Effector CD8-positive, alpha-beta T cell (primary cell): Measurements from ENCODE around the gene ZBTB20.

Experiments
- DNase-seq: peaks from one replicate; lab custom pipeline; 2025; lab: John Stamatoyannopoulos, UW

The ZBTB20 gene

DNA sequence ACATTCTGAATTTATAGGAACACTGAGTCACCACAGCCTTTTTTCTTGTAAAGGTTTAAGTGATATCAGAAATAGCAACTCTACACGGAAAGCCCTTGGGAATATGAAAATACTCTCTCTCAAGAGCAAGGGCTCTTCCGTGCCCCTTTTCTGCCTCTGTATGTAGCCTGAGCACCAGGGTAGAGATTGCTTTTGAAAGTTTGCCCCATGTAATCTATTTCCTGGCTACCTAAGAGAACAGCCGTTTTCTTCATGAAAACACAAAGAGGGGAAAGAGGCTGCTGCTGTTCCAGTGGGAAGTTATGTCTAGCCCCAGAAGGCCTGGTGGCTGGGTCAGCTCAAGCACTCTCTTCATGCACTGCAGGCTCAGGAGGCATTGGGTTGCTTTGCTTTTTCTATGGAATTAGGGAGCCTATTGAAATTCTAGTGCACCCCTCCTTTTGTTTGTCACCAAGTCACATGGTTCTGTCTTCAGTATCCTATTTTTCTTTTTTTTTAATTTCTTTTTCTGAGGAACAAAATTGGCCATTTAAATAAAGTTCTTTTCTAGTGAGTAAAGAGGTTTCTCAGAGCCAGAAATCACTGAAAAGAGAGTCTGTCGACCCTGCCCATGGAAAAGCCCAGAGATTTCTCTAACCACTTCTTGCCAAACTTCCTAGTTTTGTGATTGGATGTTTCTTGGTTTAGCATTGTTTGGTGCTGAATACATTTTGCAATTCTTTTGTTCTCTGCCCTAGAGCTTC is 813.7 kb downstream of the ZBTB20 start:
- no peak for DNase-seq

DNA sequence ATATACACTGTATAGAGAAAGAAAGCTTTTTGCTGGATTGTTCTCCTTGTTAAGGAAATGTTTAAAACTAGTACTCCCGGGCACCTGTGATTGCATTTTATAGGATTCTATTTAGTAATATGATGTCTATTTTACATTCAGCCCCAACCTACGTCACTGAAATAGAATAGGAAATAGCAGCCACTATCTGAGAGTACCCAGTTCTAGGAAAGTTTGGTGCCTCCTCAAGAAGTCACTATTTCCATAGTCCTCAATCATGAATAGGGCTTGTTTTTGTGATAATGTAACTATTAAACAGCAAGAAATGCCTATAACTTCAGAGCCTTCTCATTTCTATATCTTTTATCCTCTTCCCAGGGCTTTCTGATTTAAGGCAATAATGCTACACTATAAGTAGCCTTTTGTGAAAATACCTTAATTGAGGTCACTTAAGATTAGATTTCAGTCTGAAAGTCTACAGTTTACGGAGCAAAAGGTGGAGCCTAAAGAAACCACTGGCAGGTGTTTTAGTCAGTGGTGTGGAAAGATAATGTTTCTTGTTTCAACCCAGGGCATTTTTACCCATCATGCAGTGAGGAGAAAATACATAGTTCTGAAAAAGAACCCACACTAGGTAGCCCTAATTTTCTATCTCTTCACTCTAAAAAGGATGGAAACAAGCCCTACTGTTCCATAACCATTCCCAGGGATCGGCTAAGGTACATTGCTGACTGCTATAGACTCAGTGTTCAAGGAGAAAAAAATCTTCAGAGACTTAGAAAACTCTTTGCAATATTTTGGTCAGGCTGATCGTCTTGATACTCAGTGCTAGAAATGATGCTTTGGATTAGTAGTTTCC is 814.5 kb downstream of the ZBTB20 start:
- DNase-seq = no peak

DNA sequence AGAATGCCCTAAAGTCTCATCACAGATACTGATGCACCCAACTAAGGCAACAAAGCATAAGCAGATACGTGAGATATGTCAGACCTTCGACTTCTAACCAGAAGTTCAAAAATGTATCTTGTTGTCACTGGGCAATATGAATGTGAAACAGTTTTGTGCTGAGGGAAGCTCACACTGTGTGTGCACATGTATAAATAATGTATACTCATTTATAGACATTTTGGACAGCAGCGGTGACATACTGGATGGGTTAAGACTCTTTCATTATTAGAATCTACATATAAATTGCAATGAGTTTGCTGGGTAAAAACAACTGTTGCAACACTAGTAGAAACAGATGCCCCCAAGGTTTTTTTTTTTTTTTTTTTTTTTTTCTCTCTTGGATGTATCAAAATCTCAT is 815.4 kb downstream of the ZBTB20 start:
- no peak for DNase-seq

DNA sequence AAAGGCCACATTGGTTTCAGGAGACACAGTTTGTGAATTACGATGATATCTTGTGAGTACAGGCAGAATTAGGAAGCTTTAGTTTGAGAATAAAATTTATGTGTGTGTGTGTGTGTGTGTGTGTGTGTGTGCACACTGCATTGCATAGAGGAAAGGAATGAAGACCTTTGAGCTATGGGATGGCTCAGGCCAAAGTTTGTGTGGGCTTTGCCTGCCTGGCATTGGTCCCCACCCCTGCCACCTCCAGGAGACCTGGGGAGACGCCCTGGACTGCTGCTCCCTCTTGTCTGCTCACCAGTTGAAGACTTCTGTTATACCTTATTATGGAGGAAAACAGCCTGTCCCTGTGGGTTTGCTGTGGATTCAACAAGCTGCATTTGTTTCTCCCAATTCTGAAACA is 816.1 kb downstream of the ZBTB20 start:
- DNase-seq = no peak

DNA sequence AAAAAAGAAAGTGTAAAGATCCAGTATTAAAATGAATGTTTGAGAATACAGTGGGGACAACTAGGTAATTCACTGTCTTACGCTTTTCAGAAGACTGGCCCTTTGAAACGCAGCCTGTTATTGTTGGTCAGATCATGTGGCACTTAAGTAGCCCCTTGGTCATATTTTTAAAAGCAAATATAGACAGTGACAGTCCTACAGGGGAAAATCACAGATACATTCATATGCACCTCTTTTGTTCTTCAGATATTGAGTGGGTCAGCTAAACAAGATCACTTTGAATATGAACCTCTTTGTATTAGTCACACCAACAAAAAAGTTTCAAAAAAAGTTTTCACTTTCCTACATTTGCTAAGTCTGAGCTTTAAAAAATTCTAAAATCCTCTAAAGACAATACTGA is 817.3 kb downstream of the ZBTB20 start:
- no peak for DNase-seq

DNA sequence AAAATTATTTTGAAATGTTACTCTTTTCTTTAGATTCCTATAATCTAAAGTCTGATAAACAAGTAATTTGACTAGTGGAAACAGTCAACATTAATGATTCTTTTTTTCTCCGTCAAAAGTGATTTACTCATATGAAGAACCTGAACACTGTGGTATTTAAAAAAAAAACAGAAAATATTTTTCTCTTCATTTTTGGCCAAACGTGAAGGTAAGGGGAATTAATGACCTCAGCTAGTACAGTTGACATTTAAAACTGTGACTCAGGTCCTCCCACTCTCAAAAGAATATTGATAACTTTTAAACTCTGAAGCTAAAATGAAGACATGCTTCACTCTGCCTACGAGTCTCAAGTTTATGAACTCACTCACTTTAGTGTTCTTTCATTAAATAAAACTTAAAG is 818.7 kb downstream of the ZBTB20 start:
- no peak for DNase-seq

DNA sequence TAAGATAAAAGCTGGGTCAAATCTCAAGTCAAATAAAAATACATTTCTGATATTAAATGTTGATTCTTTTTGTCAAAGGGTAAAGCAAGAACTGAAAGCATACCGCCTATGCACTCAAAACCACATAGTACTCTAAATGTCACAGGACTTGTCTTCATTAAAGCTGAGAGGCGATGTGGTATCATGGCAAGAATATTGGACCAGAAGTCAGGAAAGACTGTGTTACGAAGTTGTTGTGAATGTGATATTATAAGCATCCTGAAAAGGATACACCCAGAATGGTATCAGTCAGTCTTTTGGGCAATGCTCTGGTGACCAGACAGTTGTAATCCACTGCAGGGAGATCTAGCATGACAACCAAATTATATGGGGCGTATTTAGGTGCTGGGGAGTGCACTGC is 819.4 kb downstream of the ZBTB20 start:
- no peak for DNase-seq

DNA sequence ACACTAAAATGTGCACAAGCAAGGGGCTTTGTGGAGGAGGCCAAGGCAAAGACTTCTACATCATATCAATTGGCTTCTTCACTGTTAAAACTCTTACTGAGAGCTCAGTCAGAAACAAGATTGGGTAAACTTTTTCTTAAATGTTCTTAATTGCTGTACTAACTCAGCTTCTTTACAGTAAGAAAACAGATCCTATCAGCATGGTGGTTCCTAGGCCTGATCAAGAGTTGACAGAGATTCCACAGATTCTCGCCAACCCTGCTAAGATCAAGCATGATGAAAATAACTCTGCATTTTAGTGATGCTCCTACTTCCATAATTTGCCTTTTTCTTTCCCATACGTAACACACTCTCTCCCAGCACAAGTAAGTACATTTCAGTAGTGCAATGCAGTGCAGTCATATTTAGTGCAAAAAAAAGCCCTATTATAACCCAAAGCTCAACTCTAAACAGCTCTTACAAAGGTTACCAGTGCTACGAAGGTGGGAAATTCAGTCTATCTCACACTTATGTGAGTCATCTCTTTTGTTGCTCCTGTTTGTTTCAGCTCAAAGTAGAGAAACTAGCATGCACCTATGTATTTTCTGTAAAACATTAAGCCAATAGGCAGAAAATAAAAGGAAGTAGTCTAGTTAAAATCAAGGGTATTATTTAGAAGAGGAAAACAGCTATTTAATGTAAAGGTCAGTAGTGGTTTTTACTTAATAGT is 823.4 kb downstream of the ZBTB20 start:
- DNase-seq = no peak

DNA sequence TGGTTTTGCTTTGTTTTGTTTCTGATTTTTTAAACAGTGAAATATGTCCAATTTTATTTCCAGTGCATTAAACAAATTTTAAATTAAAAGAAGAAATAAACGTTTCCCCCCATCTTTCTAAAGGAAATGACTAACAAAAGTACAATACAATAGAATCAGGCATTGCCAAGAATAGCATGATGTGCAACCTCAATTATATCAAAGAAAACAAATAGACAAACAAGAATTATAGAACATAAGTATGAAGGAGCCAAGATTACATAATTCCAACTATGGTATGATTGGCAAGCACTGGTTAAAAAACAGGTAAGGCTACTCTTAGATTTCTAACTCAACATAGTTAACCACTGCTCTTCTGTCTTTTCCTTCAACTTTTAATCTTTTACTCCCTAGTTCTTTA is 826.8 kb downstream of the ZBTB20 start:
- no peak for DNase-seq

DNA sequence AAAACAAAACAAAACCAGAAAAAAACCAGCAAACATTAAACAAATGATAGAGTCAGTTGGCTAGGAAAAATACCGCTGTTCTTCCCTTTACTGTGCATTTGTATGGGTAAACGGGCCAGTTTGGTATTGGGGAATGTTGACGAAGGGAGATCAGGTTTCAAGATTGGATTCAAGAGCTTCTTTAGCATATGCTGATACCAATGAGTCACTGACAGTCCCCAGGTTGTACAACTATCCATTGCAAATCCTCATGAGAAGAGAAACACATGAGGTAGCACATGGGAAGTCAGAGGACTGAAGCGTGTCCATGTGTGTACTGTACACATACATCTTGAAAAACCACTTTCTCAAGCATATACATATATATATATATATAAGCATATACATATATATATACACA is 827.6 kb downstream of the ZBTB20 start:
- DNase-seq = no peak

DNA sequence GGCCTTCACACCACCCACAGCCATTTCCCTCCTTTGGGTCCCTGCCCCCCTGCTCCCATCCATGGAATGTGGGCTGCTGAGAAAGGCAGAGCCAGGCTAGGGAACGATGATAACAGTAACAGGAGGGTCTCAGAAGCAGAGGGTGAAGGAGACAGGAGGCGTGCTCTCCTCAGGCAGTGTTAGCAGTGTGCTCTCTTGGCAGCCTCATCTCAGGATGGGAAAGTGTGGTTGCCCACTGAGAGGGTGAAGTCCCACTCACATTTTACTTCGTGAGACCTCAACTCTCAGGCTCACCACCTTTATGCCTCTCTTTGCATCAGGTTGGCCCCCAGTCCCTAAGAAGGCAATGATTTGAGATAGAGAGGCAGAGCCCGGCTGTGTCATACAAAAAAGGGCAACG is 828.8 kb downstream of the ZBTB20 start:
- DNase-seq = no peak

DNA sequence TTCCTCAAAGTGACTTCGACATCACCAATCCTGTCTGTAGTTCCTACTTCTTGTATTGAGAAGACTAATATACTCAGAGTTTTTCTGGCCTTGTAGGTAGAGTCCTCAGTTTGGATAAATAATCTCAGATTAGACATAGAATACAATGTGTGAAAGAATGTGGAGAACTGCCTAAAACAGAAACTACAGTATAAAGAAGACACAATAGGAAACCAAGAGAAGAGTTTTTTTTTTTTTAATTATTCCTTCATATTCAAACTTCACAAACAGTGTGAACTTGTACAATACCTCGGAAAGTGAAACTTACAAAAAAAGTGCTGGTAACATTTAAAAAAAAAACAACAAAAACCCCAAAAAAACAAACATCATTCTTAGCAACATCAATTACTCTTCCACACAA is 832.8 kb downstream of the ZBTB20 start:
- no peak for DNase-seq

DNA sequence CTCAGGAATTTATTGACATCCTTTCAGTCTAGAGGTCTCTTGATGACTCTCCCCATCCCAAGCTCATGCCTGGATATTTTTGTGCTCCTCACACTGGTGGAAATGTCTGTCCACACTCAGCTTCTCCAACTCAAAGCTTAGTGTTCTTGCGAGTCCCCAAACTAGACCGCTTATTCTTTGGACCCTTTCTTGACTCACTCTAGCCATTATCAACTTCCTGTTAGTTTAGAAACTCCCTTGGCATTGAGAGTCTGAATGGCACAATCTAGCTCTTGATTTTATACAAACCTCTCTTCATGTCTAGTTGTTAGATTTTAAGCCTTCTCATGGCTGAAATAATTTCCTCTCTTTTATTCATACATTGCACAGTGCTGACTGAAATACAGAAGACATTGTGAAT is 833.7 kb downstream of the ZBTB20 start:
- DNase-seq = no peak

DNA sequence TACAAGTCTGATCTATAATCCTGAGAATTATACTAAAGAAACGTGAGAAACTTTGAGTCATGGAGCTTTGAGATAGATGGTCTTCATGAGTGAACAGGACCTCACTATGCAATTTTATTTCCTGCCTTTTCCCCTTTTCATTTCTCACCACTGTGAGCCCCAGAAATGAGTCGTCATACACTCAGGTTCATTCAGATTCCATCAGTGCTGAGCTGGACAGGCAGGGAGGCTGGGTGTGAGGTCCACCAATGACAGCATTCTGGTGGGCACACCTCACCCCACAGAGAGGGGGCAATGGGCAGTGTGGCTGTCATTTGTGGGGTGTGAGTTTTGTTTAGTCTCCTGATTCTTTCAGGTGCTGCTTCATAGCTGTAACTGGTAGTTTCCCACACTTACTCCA is 836.4 kb downstream of the ZBTB20 start:
- no peak for DNase-seq

DNA sequence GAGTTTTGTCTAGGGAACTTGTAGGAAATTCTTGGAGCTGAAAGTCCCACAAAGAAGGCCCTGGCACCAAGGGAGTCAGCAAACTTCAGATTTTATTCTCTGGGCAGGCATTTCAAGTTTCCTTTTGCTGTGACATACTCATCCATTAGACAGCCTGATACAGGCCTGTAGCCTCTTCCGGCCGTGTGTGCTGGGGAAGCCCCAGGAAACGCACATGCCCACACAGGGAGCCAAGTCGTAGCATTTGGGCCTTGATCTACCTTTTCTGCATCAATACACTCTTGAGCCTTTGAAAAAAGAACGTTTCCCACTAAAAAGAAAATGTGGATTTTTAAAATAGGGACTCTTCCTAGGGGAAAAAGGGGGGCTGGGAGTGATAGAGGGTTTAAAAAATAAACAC is 838.3 kb downstream of the ZBTB20 start:
- DNase-seq = no peak

DNA sequence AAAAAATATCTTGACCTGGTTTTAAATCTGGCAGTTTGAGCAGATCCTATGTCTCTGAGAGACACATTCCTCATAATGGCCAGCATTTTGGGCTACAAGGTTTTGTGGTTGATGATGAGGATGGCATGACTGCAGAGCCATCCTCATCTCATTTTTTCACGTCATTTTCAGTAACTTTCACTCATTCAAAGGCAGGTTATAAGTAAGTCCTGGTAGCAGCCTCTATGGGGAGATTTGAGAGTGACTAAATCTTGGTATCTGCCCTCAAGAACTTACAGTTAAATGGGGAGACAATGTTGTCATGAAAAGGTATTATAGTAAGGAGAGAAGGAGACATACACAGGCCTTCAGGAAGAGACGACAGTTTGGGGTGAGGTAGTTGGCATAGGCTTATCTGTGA is 838.7 kb downstream of the ZBTB20 start:
- no peak for DNase-seq

DNA sequence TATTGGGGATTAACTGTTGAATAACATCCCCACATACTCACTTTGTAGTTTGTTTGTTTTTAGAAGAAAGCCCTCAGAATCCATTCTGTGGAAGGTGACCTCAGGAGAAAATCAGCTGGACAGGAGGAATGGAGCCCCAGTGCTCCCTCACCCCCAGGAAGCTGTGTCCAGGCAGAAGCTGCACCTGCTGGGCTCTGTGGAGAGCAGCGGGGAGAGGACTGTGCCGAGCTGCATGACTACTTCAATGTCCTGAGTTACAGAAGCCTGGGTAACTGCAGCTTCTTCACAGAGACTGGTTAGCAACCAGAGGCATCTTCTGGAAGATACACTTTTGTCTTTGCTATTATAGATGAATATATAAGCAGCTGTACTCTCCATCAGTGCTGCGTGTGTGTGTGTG is 839.3 kb downstream of the ZBTB20 start:
- DNase-seq = no peak

DNA sequence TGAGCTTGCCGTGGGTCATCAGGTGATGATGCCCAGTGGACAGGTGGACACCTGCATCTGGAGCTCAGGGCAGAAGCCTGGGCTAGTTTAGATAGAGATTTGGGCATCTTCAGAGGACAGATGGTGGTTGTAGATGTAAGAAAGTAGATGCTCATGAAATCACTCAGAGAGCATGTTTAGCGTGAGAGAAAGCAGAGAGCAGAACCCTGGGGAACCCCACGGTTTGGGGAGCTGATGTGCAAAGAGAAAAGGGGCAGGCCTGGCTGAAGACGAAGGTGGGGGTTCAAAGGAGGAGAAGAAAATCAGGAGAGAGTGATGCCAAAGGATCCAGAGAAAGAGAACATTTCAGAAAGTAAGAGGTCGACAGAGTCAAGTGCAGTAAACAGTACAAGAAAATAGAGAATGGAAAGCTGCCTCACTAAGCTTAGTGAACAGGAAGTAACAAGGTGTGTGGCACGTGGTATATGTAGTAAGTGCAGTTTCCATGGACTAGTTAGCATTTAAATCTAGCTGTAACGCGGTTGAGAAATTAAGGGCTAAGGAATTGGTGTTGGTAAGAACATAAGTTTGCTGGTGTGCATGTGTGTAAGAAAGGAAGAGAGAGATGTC is 839.8 kb downstream of the ZBTB20 start:
- DNase-seq = no peak

DNA sequence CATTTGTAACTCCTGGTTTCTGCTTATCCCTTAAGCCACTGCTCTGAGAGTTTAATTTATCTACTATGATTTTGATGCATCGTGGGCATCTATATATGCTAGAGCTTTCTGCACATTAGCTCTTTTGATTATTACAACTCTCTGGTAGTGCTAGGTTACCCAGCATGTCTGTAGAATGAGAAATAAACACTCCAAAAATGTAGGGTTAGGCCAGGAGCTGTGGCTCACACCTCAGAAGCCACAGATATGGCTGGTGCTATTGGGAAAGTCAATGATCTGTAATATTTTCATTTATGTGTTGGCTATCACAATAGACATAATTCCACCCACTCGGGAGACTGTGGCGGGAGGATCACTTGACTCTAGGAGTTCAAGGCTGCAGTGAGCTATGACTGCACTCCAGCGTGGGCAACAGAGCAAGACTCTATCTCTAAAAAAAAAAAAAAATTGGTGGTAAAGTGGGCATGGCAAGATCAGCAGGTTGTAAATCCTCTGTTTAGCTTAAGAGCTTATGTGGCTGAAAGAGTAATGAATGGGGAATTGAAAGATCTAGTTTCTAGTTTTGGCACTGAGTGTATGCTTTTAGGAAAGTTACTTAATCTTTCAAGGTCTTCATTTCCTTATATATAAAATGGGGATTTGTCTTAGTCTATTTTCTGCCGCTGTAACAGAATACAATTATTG is 847.0 kb downstream of the ZBTB20 start:
- no peak for DNase-seq

DNA sequence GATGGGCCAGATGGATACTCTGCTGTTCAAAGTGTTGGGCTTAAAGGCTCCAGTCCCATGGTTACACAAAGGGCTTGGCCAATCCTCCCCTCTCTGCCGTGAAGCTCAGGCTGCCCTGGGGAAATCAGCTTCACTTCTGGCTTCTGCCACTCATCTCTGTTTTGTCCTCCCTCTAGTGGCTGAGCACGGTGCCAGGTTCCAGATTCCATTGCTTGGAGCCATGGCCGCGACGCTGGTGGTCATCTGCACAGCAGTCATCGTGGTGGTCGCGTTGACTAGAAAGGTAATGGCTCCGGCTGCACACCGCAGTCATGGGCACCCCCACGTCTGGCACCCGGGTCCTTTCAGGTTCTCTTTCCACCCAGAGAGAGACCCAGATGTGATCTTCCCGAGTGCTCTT is 847.7 kb downstream of the ZBTB20 start:
- DNase-seq = no peak

DNA sequence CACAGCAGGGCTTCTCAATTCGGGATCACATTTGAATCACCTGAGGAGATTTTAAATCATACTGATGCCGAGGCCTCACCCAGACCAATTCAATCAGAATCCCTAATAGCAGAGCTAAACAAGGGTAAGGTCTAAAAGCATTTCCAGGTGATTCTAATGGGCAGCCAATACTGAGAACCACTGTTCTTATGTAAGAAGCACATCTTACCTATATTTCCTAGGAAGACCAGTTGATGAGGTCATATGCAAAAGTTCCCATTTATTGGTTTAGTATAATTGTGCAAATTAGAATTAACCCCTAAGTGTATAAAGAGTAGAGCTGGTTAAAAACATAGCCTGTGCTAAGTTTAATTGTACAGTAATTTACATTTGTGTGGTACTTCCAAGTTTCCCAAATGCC is 851.1 kb downstream of the ZBTB20 start:
- no peak for DNase-seq

DNA sequence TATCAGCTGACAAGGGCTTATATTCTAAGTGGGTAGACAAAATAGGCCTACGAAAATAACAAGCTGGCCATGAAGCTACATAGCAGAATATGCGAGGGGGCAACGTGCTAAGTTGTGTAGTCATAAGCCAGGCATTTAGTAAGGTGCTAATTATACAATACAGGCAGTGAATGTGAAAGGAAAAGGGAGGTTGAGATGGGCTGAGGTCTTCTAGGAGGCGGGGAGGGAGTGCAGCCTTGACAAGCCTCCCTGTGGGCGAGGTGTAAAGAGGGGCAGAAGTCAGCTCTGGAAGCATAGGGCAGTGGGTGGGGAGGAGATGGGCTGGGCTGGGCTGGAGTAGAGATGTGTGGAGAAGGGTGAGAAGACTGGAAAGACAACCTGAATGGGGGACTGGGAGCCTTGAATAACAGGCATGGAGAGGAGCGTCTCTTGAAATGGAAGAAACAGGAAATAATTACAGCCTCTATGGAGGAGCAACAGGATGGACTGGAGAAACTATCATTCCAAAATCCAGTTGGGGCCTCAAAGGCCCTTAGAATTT is 852.1 kb downstream of the ZBTB20 start:
- DNase-seq = no peak
